GF-D8 (cell line): Measurements from ENCODE around the gene SNRPD3.
"Not testable (repeated sequence)": the region's sequence is repeated elsewhere in the genome, so short reads cannot be mapped to it uniquely, and the experiment has no call there.

Experiments
- DNase-seq: peaks from one replicate; lab custom pipeline; 2025; lab: John Stamatoyannopoulos, UW

Gene SNRPD3

DNA sequence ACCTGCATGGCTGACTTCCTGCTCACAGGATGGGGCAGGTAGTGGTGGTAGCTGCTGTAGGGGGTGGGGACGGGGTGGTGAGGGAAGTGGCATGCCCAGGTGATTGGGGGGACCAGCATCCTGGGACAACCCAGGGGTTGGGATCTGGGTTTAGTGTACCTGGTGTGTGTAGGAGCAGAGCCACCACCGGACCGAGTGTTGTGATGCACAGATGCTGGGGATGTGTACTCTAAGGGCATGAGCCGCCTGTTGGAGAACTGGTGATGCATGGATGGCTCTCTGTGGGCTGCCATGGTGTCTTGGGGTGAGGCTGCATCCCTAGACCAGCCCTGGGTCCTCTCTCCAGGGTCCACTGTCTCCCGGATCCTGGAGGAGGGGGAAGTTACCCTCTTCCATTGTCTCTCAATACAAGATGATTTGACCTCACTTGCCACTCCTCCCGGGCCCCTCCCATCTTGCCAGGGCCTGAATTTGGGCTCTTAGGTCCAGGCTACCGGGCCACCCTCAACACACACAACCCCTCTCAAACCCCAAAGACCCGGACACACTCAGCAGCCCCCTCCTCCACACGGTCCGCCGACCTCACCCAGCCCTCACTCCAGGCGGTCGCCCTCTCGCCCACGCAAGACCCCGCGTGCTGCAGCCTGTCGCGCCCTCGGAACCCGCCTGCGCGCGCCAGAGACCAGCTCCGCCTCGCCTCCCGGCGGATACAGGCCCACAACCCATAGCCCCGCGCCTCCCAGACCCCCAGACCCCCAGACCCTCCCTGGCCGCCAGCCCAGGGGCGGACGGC is 36.5 kb downstream of the SNRPD3 start:
- DNase-seq: no peak

DNA sequence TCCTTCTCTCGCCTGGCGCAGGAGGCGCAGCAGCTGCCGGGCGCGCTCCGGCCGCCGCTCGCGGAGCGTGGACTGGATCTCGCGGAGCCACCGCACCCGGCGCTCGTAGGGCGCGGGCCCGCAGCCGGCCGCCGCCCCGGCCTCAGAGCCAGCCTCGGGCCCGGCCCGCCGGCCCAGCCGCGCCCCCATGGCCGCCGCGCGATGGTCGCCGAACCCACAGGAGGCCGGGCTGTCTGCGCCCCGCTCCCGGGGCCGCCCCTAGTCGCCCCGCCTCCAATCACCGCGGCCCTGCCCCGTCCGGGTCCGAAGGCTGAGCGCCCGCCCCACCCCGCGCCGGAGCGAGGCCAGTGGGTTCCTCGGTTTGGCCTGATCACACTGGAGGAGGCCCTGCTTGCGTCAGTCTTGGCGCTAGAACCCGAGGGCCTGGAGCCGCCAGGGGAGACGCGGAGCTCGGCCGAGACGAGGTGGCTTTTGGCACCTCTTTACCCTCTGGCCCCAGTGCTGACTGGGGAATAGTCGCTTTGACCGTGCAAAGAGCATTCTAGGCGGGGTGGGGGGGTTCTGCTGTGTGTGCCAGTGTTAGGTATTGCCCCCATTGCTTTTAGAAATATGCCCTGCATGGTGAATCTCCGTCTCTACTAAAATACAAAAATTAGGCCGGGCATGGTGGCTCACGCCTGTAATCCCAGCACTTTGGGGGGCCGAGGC is 37.2 kb downstream of the SNRPD3 start, which contains the start of gene LRRC75B:
LRRC75B (minus strand) TSS at position 223 of the 708 bp plus-strand sequence; CDS start at position 189, 34 bp downstream.
- DNase-seq: peak; percentile 35

DNA sequence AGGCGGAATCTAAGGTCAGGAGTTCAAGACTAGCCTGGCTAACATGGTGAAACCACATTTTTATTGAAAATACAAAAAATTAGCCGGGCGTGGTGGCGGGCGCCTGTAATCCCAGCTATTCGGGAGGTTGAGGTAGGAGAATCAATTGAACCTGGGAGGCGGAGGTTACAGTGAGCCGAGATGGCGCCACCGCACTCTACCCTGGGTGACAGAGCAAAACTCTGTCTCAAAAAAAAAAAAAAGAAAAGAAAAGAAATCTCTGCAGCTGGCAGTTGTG is 37.7 kb downstream of the SNRPD3 start:
- not testable (repeated sequence) for DNase-seq

DNA sequence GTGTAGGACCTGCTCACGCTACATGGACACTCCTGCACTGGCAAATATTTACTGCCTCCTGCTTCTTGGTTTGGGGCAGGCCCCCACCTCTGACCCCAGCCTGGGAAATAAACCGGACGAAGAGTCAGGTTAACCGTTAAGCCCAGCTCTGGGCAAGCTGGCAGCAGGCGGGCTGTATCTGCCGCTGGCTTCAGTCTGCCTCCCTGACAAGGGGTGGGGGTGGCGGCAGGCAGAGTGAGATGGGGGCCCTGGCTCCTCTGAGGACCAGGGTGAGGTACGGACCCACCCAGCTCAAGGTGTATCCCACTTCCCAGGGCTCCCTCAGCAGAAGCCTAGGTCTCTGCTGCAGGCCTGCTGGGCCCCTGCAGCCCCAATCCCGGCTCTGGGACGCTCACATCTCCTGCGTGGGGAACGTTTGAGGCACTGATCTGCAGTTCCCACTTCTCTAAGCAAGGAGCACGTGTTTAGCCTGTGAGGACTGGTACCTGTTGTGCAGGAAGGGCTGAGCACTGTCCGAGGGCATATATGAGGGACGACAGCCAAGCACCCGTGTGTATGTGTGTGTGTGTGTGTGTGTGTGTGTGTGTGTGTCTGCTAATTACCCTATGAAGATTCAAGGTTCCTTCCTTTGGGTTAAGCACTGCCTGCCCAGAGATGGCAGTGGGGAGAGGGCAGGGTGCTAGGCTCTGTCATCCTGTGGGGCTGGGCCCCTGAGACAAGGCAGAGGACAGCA is 38.2 kb downstream of the SNRPD3 start:
- DNase-seq: no peak

DNA sequence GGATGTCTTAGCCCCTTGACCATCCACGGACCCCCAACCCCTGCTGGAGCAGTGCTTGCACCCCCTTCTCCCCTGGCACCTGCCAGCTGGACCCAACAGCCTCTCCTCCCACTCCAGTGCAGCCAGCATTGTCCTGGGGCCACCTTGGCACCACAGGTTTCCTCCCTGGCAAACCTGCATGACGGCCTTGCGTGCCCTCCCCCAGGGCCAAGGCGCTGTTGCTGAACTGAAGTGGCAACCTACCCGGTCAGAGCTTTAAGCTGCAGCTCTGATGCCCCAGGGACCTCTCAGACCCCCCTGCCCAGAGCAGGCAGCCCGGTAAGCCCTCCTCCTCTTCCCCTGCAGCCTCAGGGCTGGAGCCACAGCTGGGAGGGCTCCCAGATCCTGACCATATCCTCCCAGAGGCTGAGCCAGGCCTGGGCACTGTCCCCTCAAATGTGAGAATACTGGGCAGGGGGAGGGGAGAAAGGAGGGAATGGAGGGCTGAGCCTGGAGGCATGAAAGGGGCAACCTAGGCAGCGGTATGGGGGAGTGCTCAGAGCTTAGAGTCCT is 38.8 kb downstream of the SNRPD3 start:
- DNase-seq: no peak

DNA sequence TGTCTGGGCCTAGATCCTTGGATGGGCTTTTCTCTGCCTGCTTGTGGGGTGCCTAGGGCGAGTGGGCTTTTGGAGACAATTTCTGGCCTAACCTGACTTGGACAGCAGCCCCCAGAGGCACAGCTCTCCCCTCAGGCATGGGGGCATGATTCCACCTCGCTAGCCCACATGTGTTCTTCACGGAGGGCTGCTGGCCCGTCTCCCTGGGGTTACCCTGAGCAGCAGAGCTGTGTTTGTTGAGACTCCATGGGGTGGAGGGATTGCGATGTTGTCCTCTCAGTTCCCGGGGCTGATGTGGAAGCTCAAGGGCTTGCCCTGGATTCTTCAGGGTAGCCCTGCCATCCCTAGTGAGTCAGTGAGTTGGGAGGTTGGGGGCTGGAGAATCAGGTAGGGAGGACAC is 39.4 kb downstream of the SNRPD3 start:
- DNase-seq: no peak

DNA sequence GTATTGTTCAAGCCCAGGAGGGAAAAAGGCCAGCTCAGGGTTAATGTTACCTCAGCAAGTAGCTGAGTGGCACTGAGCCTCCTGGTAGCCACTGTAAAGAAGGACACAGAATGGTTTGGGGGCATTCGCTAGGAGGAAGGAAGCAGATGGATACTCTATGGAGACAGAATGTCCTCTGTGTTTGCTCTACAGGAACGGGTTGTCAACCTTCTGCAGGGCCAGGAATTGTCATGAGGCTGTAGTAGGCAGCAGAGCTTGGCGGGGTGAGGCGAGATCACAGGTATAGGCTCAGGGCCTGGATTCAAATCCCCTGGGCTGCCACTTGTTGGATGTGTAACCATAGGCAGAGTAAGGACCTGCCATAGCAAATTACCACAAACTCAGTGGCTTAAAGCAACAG is 40.1 kb downstream of the SNRPD3 start:
- no peak for DNase-seq

DNA sequence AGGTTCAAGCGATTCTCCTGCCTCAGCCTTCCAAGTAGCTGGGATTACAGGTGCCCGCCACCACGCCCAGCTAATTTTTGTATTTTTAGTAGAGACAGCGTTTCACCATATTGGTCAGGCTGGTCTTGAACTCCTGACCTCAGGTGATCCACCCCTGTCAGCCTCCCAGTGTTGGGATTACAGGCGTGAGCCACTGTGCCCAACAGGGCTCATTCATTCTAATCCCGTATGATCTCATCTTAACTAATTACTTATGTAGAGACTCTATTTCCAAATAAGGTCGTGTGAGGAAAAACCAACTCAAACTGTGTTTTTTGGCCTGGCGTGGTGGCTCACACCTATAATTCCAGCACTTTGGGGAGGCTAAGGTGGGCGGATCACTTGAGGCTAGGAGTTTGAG is 41.3 kb downstream of the SNRPD3 start:
- DNase-seq: not testable (repeated sequence)

DNA sequence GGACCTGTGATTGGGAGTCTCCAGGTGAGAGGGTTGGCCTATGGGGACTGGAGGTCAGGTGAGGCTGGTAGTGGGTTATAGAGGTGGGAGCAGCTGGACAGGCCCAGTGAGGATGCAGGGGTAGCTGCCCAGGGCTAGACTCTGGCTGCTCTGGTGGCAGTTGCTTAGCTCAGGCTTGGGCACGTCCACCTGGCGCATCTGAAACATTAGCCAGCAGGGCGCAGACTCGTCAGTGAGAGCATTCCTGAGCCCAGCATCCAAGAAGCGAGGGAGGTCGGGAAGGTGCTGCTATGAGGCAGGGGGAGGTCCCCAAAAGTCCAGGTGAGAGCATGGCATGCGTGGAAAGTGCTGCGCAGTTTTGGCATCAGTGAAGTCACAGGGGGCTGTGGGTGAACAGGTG is 43.7 kb downstream of the SNRPD3 start:
- no peak for DNase-seq

DNA sequence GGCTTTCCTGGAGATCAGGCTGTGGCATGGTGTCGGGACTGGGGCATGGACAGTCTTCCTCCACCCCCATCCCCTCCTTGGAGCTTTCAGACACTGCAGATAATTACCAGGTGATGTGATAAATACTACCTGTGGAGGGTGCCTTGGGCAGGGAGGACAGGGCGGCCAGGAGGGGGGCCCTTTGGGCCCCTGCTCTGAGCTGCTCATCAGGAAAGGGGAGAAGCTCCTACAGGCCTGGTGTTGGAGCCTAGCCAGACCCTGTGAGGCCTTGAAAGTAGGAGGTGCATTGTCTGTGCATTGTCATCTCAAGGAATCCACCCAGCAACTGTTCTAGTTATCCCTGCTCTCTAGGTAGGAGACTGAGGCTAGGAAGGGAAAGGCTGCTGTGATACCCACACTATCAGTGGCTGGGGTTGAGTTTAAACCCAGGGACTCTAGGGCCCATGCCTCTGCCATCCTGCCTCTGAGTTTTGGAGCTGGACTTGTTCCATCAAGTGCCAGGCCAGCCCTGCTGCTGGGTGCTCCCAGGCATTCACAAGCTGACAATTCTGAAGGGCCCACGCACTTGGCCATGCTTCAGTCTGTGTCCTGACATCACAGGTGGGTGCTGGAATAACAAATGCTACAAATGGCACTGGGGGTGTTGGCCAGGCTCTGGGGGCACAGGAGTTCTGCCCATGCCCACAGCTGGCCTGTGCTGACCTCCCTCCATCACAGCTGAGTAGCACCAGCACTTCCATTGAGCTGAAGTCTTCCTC is 44.3 kb downstream of the SNRPD3 start:
- DNase-seq: not testable (repeated sequence)

DNA sequence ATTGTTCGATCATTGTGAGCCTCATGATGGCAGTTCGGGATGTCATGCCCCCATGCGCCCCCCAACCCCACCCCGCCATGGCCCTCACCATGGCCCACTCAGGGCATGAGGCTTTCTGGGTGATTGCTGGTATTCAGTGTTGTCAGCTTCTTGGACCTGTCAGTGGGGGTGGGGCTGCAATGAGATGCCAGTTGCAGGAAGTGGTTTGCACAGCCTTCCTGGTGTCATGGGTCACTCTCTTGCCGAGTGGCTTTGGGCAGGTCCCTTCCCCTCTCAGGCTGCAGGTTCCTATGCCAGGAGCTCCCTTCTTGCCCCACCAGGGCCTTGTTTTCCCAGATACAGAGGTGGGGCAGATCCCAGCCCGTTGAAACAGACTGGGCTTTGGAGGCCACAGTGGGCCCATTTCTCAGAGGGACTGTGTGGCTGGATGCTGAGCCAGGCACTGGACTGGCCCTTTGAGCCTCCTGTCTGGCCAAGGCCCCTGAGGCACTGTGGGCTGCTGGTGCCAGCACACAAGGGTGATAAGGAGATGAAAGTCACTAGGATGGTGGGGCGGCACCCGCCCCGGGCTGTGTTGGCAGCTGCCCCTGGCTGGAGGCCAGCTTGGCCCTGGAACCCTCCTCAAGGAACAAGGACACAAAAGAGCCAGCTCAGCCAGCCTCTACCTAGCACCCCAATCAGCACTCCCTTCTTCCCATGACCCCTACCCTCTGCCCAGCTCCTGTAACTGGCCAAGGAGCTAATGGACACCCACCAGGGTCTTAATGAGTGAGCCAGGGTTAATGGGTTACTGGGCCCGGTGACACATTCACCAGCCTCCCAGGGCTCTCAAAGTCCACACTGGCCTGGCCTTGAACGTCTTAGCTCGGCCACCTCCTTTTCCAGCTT is 45.7 kb downstream of the SNRPD3 start:
- DNase-seq: peak; percentile 42

DNA sequence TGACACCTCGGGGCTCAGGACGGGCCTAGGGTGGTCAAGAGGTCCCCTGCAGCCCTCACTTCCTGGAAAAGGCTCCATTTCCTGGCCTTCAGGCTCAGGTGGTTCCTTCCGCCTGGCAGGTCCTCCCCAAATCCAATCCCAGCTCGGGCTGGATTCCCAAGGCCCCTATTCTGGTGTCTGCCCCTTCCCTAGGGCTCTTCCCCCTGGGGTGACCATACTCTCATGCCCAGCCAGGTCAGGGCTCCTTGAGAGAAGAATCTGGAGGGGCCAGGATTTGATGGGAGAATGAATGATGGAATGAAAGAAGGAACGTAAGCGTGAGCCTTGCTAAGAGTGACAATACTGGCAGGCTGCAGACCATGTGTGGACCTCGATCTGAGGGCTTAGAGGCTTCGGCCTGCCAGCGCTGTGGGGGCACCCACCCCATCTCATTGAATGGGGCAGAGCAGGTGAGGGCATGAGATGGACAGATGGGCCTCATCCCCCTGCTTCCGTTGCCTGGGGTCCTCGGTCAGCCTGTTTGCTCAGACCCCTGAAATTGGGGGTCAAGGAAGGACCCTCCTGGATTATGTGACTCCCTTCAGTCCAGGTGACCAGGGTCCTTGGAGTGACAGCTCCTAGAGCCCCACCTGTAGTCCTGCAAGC is 46.4 kb downstream of the SNRPD3 start:
- DNase-seq: not testable (repeated sequence)

DNA sequence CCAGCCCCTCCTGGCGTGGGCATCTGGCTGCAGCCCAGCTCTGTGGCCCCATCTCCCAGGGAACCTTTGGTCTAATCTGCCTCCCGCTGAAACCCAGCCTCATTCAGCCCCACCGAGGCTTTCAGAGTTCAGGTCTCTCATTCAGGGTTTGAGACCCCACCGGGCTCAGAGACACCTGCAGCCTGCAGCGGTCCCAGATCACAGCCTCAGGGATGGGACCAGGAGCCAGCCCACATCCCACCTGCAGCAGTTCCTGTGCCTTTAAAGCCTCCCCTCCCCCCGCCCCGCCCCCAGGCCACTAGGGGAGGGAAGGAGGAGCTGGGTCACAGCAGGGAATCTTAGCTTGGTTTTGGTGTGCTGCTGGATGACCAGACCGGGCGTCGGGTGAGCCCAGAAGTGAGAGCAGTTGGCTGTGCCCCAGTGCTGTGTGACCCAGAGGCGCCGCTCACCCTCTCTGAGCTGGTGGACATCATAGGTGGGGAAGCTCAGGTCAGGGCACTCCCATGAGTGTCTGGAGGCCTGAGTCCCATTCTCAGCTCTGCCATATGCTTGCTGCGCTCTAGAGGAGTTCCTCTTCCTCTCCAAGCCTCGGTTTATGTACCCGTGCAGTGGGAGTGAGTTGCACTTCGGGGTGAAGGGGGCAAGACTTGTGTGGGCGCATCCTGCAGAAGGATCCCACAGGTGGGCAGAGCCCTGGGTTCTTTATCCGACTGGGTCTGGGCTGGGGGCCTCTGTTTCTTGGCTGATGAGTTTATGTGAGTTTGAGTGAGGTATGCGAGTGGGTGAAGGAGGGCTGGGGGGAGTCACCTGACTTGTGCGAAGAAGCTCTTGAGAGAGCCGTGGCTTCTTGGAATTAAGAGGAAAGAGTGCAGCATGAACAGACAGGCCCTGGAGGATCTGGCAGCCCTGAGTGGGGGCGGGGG is 47.3 kb downstream of the SNRPD3 start, which contains the start of gene GGT1:
GGT1 (plus strand) TSS at position 347 of the 923 bp plus-strand sequence. CDS start 7,889 bp downstream, outside the sequence.
- peak; percentile 22 for DNase-seq

DNA sequence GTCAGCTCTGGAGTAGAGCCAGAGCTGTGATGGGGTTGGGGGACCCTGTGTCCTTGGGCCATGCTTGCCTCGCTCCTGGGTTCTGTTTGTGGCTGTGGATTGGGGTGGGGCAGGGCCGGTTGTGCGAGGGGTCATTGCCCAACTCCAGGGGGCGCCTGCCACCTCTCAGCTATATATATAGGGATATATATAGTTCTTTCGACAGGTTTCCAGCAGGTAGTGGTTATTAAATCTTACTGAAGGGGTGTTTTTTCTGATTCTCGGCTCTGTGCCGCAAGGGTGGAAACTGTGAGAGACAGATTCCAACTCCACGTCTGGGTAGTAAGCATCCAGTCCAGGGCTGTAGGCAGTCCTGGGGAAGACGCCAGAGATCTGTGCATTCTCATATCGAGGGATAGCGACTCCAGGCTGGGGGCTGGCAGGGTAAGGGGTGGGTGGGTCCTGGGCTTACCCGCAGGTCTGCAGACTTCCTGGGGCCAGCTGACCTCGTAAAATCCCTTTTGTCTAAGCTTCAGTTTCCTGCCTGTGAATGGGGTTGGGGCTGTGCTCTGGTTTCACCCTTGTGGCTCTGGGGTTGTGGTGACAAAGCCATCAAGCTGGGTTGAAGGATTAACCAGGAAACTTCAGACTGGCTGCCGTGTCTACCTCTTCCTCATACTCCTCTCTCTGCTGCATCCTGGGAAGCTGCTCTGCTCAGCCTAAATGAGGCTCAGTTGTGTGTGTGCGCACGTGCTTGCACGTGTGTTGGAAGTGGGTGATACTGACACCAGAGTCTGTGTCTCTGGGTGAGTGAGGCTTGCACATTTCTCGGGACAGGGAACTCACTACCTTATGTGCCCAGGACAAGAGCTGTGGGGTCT is 48.2 kb downstream of the SNRPD3 start:
- DNase-seq: peak; percentile 78

DNA sequence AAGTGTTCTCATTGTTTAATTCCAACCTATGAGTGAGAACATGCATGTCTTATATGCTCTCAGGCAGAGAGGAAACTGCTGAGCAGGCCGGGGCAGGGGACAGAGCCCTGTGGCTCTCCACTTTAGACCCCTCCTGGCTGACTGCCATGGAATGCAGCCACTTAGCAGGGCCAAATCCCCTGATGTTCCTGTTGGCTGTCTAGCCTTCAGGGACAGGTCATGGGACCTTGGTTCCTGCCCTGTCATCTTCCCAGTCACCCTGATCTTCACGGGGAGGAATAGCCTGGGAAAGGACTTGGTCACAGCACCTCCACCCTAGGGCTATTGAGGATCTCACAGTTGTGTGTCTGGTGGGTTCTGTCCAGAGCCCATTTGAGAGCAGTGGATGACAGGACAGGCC is 50.5 kb downstream of the SNRPD3 start:
- DNase-seq: not testable (repeated sequence)

DNA sequence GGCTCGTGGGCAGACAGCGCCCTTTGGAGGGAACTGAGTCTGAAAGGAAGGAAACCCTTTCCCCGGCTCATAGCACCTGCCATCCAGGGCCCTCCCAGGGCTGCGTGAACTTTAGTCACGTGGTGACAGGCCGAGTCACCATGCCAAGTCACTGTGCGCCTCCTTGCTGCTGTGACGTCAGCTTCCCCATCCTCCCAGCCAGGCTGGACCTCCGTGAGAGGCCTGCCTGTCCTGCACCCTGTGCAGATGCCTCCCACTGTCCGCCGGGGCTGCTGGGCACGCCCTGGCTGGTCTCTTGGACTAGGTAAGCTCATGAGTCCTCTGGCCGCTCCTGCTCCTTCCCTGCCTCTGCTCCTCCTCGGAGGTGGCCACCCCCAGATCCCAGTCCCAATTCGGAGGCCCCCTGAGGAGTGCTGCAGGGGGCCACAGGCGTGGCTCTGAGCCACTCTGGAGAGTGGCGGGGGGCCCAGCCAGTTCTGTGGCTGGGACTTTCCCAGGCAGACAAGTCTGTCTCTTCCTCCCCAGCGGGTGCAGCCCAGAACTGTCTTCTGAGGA is 51.7 kb downstream of the SNRPD3 start:
- DNase-seq: peak; percentile 72

DNA sequence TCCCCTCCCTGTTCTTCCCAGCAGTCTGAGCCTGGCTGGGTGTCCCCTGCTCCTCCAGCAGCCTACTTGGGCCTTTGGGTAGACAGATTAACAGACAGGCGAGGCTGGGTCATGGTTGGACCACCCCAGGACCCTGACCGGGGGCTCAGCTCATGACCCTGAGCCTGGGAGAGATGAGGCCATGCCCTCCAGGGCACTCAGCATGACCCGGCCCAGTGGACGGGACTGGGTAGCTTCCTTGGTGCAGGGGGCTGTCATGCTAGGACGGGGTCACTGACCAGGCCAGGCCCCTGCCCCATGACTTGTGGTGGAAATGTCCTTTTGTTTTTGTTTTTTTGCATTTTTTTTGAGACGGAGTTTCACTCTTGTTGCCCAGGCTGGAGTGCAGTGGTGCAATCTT is 52.5 kb downstream of the SNRPD3 start:
- DNase-seq: not testable (repeated sequence)

DNA sequence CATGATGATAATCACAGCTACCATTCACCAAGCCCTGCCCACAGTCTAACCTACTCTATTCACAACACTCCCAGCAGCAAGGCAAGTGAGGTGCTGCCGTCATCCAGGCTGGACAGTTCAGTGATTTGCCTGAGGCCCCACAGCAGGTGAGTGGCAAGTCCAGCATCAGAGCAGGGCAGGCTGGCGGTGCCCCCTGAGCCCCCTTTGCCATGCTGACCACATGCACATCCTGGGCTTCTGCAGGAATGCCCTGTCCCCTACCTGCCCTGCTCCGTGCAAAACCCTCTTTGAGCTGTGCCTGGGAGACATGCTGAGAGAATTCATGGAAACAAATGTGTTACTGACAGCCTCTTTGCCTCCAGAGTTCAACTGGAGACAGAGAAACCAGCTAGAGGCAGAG is 54.1 kb downstream of the SNRPD3 start:
- DNase-seq: not testable (repeated sequence)
